HG03442 (cell line): ENCODE results near the gene ITK.
"Not testable (repeated sequence)": the region's sequence is repeated elsewhere in the genome, so short reads cannot be mapped to it uniquely, and the experiment has no call there.

Experiments
- ATAC-seq: cut with Tn5 transposase; IDR thresholded peaks from one replicate; pipeline ENCODE4 v1.9.1; 2021; ENCODE audit warnings: mild to moderate bottlenecking, moderate library complexity; ENCODE audit not compliant: unreplicated experiment

ITK gene

DNA sequence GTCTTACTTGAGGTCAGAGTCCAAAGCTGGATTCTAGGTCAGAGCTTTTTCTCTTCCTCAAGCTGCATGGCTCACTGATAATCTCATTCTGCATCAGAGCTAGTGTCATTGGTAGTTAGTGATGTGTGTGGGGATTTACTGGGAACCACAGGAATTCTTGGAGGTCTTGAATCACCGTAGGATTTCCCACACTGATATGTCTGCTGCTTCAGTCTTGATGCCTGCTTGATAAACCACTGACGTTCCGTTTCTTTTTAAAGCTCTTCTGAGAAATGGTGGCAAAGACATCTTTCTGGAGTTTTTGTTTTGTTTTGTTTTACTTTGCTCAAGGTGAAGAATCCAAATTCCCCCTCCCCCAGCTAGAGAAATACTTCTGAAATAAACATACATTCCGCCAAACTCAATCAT lies 13.4 kb upstream of the ITK start:
- no peak for ATAC-seq

- ATAC-seq = no peak
Observed at GRCh38 chr5:157168286-157168685, 12.4 kb upstream of the ITK start.

- peak; percentile 99 for ATAC-seq
Observed at GRCh38 chr5:157172403-157172802, 8.2 kb upstream of the ITK start.

- ATAC-seq = no peak
Observed at GRCh38 chr5:157175071-157175612, 5.5 kb upstream of the ITK start.

GRCh38 chr5:157177953-157178352 lies 2.7 kb upstream of the ITK start:
- no peak for ATAC-seq

GRCh38 chr5:157178966-157179365 lies 1.7 kb upstream of the ITK start:
- ATAC-seq = no peak

GRCh38 chr5:157182143-157182757 lies 1.6 kb downstream of the ITK start:
- ATAC-seq = no peak

GRCh38 chr5:157184117-157184670 lies 3.6 kb downstream of the ITK start:
- ATAC-seq = no peak

GRCh38 chr5:157185122-157185521 lies 4.5 kb downstream of the ITK start:
- not testable (repeated sequence) for ATAC-seq

GRCh38 chr5:157186309-157187045 lies 5.8 kb downstream of the ITK start:
- ATAC-seq = no peak

GRCh38 chr5:157187046-157187754 lies 6.6 kb downstream of the ITK start:
- no peak for ATAC-seq

GRCh38 chr5:157188270-157188669 lies 7.6 kb downstream of the ITK start:
- no peak for ATAC-seq

DNA sequence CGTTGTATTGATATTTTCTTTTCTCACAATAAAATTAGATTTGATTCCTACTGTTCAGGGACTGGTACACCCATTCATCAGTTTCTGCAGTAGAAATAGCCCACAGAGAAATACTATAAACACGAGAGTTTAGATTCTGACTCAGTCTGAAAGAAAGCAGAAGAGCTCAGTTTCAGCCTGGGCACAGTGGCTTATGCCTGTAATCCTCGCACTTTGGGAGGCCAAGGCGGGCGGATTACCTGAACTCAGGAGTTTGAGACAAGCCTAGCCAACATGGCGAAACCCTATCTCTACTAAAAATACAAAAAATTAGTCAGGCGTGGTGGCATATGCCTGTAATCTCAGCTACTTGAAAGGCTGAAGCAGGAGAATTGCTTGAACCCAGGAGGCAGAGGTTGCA lies 8.6 kb downstream of the ITK start:
- peak; percentile 95 for ATAC-seq

DNA sequence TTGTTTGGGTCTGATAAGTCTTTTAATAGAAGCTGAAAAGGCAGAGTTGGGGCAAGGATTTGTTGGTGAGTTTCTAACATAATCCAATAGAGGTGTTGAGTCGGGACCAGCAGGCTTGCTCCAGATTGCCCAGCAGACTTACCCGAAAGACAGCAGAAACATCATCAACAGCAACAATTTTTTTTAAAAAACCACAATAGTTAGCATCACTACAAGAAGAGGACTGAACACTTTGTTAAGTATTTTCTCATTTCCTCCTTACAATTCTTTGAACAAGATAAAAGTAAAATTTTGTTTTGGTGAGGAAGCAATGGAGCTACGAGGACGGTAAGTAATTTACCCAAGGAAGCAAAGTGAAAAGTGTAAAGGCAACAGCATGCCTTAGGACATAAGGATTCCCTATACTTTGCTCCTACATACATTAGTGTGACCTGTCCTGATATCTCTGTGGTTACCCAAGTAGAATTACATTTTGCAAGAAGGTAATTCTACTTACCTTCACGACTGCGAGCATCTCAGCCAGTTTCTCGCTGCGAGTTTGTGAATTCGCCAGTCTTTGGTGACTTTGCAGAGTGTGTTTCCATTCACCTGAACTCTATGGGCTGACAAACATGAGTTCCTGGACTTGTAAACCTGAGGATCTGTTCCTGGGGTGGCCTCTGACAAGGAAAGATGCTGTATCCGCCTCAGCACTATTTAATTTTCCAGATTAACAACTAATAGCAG lies 13.2 kb downstream of the ITK start:
- ATAC-seq = no peak

DNA sequence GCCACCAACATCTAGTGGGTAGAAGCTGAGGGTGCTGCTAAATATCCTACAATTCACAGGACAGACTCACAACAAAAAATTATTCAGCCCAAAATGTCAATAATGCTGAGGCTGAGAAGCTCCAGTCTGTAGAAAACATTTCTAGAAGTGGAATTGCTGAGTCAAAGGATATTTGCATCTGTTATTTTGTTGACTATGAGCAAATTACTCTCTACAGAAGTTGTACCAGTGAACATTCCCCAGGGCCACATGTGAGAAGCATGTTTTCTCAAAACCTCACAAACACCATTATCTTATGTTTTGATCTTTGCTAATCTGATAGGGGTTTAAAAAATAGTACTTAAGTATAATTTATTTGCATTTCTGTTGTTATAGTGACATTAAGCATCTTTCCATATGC lies 15.4 kb downstream of the ITK start:
- peak; percentile 63 for ATAC-seq

DNA sequence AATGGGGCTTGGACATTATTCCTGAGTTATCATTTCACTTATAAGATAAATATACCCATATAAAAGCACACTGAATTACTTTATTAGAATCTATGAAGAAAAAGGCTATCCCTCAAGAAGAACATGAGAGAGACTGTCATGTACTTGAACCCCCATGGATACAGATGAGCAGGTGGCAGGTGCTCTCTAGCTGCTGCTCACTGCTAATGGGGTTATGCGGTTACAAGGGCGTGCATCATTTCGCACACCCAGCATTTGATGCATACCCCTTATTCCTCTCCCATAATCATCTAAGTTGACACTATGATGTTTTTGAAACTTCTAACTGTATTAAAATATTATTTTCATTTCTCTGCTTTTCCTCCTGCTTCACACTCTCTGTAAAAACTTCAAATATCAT lies 16.4 kb downstream of the ITK start:
- no peak for ATAC-seq

GRCh38 chr5:157198277-157198986 lies 17.8 kb downstream of the ITK start:
- no peak for ATAC-seq

GRCh38 chr5:157201857-157202256 lies 21.2 kb downstream of the ITK start:
- no peak for ATAC-seq

DNA sequence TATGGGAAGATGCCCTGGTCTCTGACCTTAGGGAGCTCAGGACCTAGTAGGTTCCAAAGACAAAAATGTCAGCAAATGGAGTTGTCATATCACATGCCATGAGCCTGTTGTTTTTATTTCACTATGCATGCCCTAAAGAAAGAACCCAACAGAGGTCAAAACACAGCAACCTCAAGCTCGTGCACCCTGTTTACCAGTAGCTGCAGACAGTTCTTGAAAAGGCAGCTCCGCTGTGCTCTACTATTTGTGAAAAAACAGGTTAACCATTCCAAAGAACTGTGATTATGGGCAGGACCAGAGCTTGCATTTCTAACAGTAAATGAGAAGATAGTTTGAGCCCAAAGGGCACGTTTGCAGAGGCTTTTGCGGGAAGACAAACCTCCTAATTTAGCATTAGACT lies 22.8 kb downstream of the ITK start:
- ATAC-seq = no peak

DNA sequence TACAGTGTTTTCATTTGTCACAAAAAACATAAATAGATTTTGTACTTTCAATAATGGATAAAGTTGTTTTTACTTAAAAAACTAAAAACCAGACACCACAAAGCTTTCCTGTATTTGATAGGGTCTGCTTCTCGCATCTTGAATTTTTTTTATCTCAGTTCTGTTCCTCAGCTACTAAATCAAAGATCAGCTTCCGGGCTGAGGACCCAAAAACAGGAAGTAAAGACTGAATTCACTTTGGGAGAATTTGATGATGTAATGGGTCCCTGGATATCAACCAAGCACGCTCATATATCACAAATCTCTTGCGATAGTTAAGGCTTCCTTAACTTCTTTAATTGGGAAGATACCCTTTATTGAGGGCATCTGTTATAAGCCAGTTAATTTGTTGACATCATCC lies 24.1 kb downstream of the ITK start:
- ATAC-seq = no peak
